Activated gamma-delta T cell (primary cell): ENCODE results near the gene RUNX2.

Experiments
- DNase-seq: peaks from one replicate; lab custom pipeline; 2025; lab: John Stamatoyannopoulos, UW

Gene RUNX2

DNA sequence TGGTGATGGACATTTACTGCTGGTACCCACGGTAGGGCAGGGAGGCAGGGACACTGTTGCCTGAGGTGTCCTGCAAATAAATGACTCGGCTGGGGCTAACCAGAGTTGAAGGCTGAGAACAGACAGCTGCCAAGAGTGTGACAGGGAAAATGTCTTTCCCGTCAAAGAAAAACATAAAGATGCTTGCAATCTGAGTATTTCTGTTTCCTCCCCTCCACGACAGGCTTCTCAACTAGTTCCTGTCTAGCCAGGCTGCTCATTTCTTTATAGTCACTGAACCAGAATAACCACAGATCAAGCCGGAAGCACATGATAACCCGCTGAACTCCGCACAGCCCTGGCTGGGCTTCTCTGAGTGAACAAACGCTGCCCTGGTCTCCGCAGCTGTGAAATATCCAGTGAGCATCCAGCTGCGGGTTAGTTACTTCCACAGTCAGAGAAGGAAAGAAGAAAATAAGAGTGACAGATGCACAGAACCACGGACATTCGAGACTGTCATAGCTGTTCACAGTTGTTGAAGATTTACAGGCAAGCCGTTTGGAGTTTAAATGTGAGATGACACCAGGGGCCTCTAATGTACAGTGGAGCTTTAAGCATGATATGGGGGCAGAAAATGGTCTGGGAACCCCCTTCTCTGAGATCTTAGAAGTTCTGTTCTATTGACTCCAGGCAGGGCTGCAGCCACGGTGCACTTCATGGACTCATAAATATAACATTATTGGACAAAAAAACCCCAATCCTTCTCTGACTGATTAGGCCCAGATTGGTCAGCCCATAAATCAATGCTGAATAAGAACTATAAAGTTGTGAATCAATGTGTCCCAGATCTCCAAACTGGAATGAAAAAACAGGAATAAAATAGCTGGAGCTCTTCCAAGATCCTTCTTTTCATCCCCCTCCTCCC is 349.5 kb downstream of the RUNX2 start:
- DNase-seq, result no peak

DNA sequence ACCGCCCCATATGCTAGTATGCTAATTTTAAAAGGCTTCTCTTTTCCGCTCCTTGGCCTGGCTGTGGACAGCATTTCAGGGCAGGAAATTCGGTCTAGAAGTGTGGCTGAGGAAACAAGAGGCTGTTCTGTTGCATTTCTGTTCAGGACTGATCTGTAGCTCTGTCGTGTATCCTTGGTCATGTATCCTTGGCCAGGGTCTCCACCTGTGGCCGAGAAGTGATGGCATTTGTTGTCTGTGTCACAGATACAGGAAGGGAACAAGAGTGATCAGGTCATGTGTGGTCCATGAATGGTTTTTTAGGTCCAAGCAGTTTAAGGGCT is 350.1 kb downstream of the RUNX2 start:
- no peak for DNase-seq

DNA sequence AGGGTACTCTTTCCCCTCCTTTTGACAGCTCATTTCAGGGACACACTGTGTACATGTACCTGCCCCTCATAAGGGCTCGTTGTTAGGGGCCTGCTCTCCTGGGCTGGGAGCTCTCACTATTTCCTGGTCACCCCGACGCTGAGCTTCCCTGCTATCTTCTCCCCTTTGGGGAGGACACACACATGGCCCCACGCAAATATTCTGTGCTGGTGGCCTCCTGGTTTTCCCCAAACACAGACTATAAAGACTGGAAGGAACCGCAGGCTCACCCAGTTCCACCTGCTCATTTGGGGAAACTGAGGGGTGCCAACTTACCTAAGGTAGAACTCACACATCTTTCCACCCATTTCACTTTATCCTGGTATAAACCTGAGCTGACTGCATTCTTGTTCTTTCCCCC is 351.0 kb downstream of the RUNX2 start:
- DNase-seq, result no peak

DNA sequence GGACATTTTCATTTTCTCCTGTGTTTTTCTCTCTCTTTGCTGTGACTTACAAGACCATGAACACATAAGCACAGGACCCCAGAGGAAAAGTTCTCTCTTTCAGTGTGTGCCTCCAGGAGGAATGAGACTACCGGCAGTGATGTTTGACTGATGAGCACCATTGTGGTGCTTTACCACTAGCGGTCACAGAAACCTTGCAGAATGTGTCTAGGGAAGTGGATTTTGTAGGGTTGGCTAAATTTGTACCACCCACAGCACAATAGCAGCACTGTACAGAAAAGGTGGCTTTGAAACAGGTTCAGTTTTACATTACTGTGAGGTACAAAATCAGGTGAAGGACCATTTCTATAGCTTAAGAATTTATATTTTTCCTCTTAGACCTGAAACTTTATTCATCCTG is 351.5 kb downstream of the RUNX2 start:
- no peak for DNase-seq

DNA sequence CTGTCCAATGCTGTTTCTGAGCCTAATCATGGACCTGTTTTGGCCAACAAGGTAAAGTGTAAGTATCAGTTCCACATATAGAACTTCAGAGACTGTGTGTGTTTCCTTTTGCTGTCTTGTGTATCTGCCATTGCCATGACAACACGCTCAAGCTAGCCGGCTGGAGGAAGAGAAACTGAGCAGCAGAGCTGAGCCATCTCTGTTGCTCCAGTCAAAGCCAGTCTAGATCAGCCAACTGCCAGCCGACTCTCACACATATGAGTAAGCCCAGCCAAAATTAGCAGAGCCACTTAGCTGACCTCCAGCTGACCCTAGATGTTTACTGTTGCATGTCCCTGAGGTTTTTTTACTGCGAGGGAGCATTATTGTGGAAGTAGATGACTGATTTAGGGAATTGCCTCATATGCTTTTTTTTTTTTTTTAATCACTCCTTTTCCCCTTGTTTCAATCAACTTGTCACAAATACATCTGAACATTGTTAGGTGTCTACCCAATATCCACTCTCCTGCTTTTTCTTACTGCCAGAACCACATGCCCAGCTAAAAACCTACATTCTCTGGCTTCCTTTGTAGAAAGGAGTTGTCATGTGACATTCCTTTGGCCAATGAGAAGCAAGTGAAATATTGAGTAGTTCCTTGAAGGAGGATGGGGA is 353.9 kb downstream of the RUNX2 start:
- DNase-seq, result no peak

DNA sequence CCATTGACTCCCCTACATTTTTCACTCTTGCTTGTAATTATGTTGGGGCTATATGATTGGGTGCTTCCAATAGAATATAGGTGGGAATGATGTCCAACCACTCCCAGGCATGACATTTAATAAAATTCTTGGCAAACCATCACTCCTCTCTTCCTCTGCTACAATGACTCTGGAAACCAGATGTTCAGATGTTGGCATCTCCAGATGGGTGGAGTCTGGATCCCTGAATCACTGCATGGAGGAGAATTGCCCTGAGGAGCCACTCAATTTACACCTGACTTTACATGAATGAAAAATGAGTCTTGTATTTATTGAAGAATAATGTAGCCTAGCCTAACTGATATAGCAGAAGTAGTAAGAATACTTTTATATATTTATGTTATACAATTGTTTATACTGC is 356.3 kb downstream of the RUNX2 start:
- no peak for DNase-seq

DNA sequence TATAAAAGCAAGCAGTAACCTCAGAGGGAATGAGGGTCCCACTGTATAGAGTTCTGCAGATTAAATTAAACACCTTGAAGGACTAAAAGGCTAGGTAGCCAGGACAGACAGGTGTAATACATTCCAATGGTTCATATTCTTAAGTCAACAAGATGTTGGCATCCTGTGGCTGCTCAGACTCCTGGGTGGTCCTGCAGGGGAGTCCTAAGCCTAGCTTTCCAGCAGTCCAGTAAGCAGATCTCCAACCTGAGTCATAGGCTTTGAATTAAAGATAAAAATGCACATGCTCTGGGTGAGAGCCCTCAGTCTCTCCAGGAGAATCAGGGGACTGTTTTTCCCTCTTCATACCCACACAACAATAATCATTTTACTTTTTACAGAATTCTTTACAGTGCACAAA is 356.9 kb downstream of the RUNX2 start:
- no peak for DNase-seq

DNA sequence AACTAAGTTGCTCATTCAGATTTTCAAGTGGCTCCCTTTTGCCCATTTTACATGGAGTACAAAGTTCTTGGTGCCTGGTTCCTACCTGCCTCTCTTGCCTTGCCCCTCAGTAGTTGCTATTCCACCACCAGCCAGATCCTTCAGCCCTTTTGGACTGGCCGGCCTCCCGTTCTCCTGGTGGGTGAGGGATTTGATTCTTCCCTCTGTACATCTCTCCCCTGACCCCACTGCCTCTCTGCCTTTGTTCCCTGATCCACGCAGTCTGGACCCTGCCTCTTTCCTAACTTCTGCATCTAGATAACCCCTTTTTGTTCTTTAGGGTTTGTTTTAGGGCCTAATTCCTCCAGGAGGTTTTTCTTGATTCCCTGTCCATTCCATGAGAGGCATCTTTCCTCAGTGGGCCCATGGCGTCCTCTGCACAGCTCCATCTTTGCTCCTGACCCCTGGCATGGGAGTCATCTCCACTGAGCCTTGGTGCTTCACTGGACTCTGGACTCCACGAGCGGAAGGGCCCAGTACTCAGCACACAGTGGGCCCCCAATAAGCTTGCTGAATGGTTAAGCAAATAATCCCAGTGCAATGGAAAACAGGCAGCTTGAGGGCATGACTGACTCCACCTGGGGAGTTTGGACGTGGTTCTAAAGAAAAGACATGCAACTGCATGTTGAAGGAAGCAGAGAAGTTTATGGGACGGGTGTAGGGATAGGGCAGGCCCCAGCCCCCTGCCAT is 358.9 kb downstream of the RUNX2 start:
- no peak for DNase-seq

DNA sequence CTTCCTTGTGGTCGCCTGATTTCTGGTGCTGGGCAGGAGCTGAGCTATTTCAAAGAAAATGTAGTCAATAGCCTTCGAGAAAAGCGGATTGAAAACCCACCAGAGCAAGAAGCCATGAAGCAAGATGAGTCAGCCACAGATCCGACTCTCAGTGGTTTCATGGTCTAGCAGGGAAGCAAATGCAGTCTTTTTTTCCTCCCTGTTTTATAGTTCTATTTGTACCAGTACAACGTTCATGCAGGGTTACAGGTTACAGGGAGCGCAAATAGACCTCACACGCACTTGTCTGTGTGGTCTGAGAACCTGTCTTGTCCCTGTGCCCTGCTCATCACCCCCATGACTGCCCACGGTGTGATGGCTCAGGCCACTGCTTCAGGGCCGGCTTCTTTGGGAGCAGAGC is 359.4 kb downstream of the RUNX2 start:
- no peak for DNase-seq

DNA sequence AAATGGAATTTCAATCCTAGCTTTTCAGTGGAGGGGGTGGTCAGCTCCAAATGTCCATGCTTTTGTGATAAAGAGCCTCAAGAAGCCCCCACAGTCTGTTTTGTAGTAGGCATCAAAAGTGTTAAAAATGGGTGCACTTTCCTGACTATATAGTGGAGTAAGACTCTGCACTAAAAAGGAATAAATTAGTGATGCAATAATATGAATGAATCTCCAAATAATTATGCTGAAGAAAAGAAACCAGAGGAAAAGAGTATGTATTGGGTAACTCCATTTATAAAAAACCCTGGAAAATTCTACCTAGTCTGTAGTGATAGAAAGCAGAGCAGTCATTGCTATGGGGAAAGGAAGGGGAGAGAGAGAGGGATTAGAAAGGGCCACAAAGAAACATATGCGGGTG is 360.1 kb downstream of the RUNX2 start:
- DNase-seq, result no peak

DNA sequence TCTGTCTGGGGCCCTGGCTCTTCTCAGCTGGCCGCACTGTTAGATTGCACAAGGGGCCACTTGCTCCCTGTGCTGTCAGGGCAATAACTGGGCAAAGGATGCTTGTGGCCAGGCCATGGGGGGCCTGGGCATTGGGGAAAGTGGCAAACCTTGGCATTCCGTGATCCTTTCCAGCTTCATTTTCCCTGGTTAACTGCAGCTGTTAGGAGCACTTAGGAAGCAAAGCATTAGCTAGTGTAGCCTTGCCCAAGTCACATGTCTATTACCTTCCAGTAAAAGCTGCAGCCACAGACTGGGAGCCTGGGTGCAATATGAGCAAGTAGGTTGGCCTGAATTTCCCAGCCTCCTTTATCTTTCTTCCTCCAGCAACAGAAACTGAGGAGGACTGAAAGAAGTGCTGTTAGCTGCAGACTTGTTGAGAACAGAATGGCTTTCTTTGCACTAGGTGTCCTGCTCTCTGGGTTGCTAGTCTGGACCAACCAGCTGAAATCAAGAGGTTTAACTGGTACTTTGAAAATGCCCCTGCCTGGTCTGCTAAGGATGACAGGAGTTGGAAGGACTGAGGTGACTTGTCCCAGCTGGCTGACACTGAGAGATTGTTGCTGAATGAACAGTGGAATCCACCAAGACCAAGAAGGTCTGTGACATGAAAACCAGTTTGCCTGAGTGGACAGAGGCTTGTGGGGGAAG is 361.9 kb downstream of the RUNX2 start:
- DNase-seq, result no peak

DNA sequence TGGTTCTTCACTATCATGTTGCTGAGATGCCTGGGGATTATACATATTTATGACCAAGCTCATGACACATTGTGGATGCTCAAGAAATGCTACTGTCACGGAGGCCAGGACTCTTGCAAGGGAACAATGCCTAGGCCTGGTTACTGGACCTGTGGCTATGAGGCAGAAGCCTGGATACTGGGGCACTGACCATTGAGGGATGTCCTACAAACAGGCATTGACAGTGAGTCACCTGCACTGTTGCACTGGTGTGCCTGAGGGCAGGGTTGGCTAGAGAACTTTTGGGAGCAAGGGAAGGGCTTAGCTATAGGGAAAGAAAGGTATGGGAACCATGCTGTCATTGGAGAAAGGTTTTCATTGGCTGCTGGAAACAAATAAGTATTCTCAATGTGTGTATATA is 362.7 kb downstream of the RUNX2 start:
- no peak for DNase-seq

DNA sequence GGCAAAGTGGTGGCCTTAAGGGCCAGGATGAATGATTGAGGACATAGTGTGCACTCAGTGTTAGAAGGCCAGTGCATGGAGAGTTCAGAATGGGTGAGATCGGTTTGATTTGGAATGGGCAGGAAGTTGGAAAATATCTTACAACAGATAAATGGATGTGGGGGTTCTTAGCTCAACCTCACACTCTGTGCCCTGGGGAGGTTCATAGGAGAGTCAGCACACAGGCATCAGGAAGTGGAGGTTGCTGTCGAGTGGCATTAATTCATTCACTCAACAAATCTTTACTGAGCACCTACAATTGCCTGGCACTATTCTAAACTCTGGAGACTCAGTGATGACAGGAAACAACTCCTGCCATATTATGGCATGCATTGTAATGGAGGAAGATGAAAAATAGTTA is 363.3 kb downstream of the RUNX2 start:
- no peak for DNase-seq

DNA sequence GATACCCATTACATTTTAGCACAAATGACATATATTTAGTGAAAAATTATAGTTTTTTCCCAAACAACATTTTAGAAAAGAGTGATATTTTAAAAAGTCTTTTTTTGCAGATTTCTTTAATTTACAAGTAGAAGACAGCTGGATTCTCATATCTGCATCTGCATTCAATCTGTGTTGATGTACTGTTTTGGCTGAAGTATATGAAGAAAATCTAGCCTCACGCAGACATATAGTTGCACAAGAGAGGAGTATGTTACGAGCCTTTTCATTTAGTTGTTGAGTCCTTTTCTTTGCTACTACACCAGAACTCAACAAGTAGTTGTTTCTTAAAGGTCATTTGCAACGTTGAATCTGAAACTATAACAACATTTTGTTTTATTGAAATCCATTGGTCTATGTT is 363.9 kb downstream of the RUNX2 start:
- no peak for DNase-seq

DNA sequence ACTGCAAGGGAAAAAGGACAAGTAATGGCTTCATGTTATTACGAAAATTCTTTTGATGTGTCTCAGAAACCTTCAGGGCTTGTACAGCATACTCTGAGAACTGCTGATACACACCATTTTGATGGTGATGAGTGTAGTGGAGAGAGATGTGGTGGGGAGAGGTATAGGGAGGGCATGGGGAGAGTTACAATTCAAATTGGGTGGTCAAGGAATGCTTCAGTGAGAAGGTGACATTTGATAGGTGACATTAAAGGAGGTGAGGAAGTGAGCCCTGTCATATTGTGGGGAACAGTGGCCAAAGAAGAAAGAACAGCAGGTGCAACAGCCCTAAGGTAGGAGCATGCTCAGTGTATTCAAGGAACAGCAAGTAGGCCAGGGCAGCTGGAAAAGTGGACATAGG is 368.6 kb downstream of the RUNX2 start:
- no peak for DNase-seq

DNA sequence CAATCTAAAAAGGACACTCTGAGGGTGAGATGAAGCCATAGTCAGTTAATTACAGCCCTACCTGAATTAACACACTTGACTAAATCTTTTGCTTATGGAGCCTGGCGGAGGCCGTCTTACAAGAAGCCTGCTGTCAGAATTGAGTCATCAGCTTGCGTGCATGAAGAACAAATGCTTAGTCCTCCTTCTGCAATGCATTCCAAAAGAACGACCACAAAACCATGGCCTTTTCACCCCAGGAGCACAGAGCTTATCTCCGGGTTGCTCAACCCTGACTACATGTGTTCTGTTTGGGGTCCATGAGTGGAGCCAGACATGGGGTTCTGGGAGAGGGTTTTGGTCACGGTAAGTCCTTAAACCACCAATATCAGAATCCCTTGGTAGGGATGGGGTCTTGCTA is 369.5 kb downstream of the RUNX2 start:
- DNase-seq, result no peak

DNA sequence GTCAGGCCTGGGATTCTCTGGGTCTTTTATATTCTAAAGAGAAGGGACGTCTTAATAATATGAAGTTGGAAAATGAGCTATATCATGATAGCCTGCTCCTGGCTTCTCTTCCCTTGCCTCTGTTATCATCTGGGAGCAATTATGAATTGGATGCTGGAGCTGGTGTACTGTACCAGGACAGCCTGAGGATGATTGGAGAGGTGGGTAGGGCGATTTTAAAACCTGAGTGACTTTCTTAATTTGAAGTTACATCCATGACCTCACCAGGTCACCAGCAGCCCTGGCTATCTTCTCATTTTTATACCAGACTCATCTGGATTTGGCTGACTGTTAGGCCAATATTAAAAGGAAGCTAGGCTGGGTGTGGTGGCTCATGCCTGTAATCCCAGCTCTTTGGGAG is 369.9 kb downstream of the RUNX2 start:
- DNase-seq, result no peak

DNA sequence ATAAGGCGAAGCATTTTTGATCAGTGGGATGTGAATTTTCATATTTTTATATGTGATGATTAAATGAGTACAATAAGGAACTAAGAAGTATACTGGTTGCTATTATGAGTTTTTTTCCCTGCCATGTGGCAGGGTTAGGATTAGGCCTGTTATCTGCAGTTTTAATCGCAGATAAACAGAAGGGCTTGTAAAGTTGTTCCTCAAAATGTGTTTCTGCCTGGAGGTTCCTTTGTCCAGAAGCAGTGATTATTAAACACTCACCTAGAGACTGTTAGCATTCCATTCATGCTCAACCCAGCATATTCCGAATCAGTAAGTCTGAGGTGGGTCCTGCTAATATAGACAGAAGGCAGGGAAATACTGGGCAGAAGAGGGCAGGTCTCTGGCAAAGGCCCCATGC is 371.5 kb downstream of the RUNX2 start:
- DNase-seq, result no peak

DNA sequence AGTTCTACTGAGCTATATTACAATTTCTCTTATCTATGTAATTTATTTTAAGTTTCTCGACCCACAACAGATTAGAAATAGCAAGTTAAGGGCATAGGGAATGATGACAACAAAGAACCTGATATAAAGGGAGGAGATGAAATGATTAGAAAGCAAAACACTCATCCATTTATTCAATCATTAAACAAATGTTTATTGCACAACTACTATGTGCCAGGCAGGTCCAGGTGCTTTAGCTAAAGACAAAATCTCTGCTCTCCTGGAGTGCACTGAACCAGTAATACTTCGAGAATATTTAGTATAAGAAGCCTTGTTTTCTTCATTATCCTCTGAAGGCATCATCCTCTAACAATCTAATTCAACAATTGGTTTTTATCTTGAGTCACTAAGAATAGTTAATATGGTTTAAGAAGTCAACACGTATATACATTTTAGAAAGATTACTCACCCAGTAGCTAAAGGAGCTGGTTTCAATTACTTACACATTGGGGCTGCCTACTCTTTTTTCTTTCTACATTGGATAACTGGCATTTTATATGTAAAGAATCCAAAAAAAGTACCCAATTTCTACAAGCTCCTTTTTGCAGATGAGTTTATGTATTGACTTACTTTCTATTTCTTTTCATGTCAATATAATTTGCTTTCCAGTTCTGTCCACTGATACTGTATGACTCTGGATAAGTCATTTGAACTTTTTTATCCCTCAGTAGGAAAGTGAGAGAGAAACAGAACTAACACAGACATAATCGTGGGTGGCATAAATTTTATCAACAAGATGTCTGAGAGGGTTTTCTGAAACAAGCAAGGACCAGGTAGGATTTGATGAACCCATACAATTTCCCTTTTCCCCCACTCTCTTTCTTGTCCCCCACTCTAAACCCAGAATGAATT is 375.0 kb downstream of the RUNX2 start:
- no peak for DNase-seq

DNA sequence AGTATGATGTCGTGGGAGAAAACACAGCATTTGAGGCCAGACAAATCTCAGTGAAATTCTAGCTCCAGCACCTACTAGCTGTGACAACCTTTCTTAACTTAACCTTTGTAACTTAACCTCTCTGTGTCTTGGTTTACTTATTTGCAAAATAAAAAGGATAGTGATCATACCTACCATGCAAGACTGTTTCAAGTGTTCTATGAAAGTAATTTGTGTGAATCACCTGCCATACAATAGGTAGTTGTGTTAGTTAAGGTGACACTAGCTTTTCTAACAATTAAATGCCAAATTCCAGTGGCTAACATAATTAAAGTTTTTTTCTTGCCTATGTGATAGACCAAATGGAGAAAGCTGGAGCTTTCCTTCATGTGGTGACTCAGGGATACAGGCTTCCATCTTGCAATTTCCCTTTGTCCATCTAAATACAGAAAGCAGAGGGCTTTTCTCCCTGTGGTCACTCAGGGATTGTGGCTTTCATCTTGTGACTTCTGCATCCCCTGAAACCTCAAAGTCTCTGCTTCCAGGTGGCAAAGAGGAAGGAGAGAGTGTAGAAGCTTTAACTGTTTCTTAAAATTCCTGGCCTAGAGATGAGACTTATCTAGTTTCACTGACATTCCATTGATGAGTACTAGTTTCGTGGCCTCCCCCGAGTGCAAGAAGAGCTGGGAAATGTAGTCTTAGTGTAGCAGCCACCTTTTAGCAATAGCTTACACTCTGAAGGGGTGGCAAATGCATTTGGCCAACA is 376.1 kb downstream of the RUNX2 start:
- no peak for DNase-seq
